HepG2 (cell line): ENCODE measurements around the gene CHD9. TPM values are rescaled to one million over a fixed set of nuclear protein-coding genes. Genes with fewer than 3 reads are reported as not detected.

Source experiments
- ATF7-NPFF ChIP-seq: sonication (generic); formaldehyde crosslinking; IDR thresholded peaks from 2 replicates; pipeline ENCODE4 v1.8.1; 2023; ENCODE audit warnings: mild to moderate bottlenecking, low read depth, missing genetic modification reagents, moderate library complexity
- FOXC1 ChIP-seq: sonication (generic); formaldehyde crosslinking; IDR thresholded peaks from 2 replicates; pipeline ENCODE4 v1.8.0; 2022; ENCODE audit warnings: mild to moderate bottlenecking, missing genetic modification reagents, borderline replicate concordance
- JARID2 ChIP-seq: sonication (generic); formaldehyde crosslinking; IDR thresholded peaks from 2 replicates; pipeline ENCODE4 v1.8.1; 2023; ENCODE audit warnings: missing genetic modification reagents, inconsistent platforms; ENCODE audit not compliant: insufficient replicate concordance
- KLF13 ChIP-seq: sonication (generic); formaldehyde crosslinking; IDR thresholded peaks from 2 replicates; pipeline ENCODE4 v1.4.0; 2020; ENCODE audit warnings: mild to moderate bottlenecking, missing genetic modification reagents
- KLF16 ChIP-seq, 2 experiments: sonication (generic) in 1 of 2; formaldehyde crosslinking in 1 of 2; IDR thresholded peaks; 2 replicates each; pipeline versions ENCODE4 v1.6.1 to v1.8.0; 2016 to 2023; ENCODE audit warnings: missing genetic modification reagents in 2 of 2, missing compliant biosample characterization in 1 of 2
- MBNL3 ChIP-seq: fragments of 250-450 bp; sonication (Bioruptor Pico); conservative IDR thresholded peaks from 2 replicates; pipeline ENCODE4 v1.8.0; 2022; ENCODE audit warnings: mild to moderate bottlenecking, inconsistent platforms
- PHB2 ChIP-seq: fragments of 450-650 bp; IDR thresholded peaks from 2 replicates; pipeline ENCODE4 v1.6.1; 2018; ENCODE audit not compliant: partially characterized antibody
- PHF5A ChIP-seq: IDR thresholded peaks from one replicate; pipeline ENCODE4 v1.6.1; 2018; ENCODE audit warnings: low read depth, missing genetic modification reagents; ENCODE audit not compliant: unreplicated experiment
- POGZ ChIP-seq: sonication (generic); formaldehyde crosslinking; IDR thresholded peaks from 2 replicates; pipeline ENCODE4 v1.4.0; 2020; ENCODE audit warnings: mild to moderate bottlenecking, missing genetic modification reagents
- SMARCE1 ChIP-seq: fragments of 450-650 bp; IDR thresholded peaks from 2 replicates; pipeline ENCODE4 v1.6.1; 2017; ENCODE audit warnings: borderline replicate concordance
- TIGD3 ChIP-seq: sonication (generic); formaldehyde crosslinking; IDR thresholded peaks from 2 replicates; pipeline ENCODE4 v1.5.1; 2020; ENCODE audit warnings: mild to moderate bottlenecking, missing genetic modification reagents, borderline replicate concordance
- ZNF367 ChIP-seq: sonication (generic); formaldehyde crosslinking; IDR thresholded peaks from 2 replicates; pipeline ENCODE4 v1.4.0; 2020; ENCODE audit warnings: missing genetic modification reagents, borderline replicate concordance
- ZNF616 ChIP-seq: sonication (generic); formaldehyde crosslinking; IDR thresholded peaks from 2 replicates; pipeline ENCODE4 v1.5.0; 2020; ENCODE audit warnings: low read depth, mild to moderate bottlenecking, missing genetic modification reagents
- ZNF816 ChIP-seq: sonication (generic); formaldehyde crosslinking; IDR thresholded peaks from 2 replicates; pipeline ENCODE4 v1.8.0; 2022; ENCODE audit warnings: missing genetic modification reagents, mild to moderate bottlenecking, borderline replicate concordance
- ZNF891 ChIP-seq: sonication (generic); formaldehyde crosslinking; IDR thresholded peaks from 2 replicates; pipeline ENCODE4 v1.5.0; 2020; ENCODE audit warnings: mild to moderate bottlenecking, missing genetic modification reagents
- polyA plus RNA-seq, 8 experiments: library from polyadenylated mRNA; depleted of rRNA in 3 of 8; stranded (reverse) in 7 of 8; unstranded in 1 of 8; fragments of >200 nt; fragmentation: Illumina TruSeq in 4 of 8; extraction: Trizol in 4 of 8; gene quantifications; 2 replicates each; pipeline versions ENCODE4 v1.2.1 to v1.2.3, GENCODE V29; 2011 to 2016; ENCODE audit warnings: low read depth in 4 of 8, missing spikeins in 1 of 8, mixed read lengths in 1 of 8; ENCODE audit not compliant: insufficient read depth in 1 of 8
- total RNA-seq, 5 experiments: library from RNA; depleted of rRNA; stranded (reverse); fragments of >200 nt; fragmentation: Illumina TruSeq; extraction: Trizol; gene quantifications; 2 replicates each; pipeline ENCODE4 v1.2.3, GENCODE V29; 2016; ENCODE audit warnings: low read depth in 1 of 5
- TF ChIP-seq, protein P1 (sequence below): sonication (generic); formaldehyde crosslinking; IDR thresholded peaks from 2 replicates; pipeline ENCODE4 v1.8.1; 2023; ENCODE audit warnings: mild to moderate bottlenecking, inconsistent platforms, moderate library complexity, missing genetic modification reagents, borderline replicate concordance
- TF ChIP-seq, protein P2 (sequence below): sonication (generic); formaldehyde crosslinking; IDR thresholded peaks from 2 replicates; pipeline ENCODE4 v1.5.1; 2020; ENCODE audit warnings: missing genetic modification reagents, mild to moderate bottlenecking, borderline replicate concordance
- TF ChIP-seq, protein P3 (sequence below), 2 experiments: sonication (generic) in 1 of 2; formaldehyde crosslinking in 1 of 2; IDR thresholded peaks; 2 replicates each; pipeline versions ENCODE4 v1.4.0 to v1.6.1; 2018 to 2020; ENCODE audit warnings: missing genetic modification reagents in 2 of 2, borderline replicate concordance in 1 of 2, low read depth in 1 of 2, mild to moderate bottlenecking in 1 of 2, missing biosample characterization in 1 of 2
- TF ChIP-seq, protein P4 (sequence below): sonication (generic); formaldehyde crosslinking; IDR thresholded peaks from 2 replicates; pipeline ENCODE4 v1.5.0; 2020; ENCODE audit warnings: missing genetic modification reagents

The CHD9 gene
- total and polyA plus RNA-seq, 2 of the 13 experiments (the other 11 are each of a cell fraction or from before 2014, with no cell fraction given), result 23.4 to 27.7 TPM

DNA sequence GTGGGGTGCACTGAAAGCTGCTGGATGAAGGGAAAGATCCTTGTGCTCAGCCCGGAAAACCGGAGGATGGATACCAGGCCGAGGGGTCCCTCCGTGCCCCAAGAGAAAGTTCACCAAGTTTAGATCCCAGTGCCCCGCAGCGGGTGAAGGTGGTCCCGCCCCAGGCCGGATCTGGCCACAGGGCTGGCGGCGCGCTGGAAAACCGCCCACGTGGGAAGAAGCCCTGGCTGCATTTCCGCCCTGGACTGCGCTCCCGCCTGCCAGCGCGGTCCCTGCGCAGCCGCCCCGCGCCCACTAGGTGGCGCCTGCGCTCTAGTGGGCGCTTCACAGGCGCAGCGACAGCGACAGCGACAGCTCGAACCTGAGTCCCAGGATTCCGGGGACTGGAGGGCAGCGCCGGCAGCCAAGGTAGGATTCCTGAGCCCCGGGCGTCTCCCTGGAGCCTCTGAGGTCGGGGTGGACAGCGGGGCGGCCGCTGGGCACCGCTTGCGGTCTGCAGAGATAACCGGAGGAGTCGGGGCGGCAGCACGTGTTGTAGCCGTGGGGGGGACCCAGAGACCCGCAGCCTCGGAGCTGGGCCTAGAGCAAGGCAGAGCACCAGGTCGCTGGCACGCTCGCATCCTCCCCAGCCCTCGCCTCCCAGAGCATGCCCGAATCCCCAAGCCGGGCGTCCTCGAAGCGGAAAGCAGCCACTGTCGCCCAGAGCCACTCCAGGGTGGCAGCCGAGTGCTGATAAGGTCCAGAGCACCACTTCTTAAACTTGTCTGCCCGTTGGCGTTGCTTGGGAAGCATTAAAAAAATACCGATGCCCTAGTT, at the start of gene CHD9 (continued):
- TF ChIP-seq PHF5A (CRISPR knock-in tag) (peak; percentile 34), TIGD3 (peak; percentile 91), SMARCE1 (no peak), POGZ (CRISPR knock-in tag) (peak; percentile 96), ZNF616 (peak; percentile 76; the same call in 1 of the 2 replicates), ZNF367 (CRISPR knock-in tag) (no peak), JARID2 (CRISPR knock-in tag) (peak; percentile 88), ATF7-NPFF (peak; percentile 99), KLF13 (peak; percentile 66; the same call in 1 of the 2 replicates), ZNF891 (CRISPR knock-in tag) (peak; percentile 93), MBNL3 (CRISPR knock-in tag) (no peak), KLF16 (CRISPR knock-in tag; IDR thresholded peaks at IDR 0.05) (peak; percentile 79 to 96; a peak in 3 of 4 replicates), FOXC1 (CRISPR knock-in tag) (peak; percentile 88; the same call in 1 of the 2 replicates), PHB2 (no peak), ZNF816 (CRISPR knock-in tag) (peak; percentile 93)
- TF ChIP-seq, protein P1, sequence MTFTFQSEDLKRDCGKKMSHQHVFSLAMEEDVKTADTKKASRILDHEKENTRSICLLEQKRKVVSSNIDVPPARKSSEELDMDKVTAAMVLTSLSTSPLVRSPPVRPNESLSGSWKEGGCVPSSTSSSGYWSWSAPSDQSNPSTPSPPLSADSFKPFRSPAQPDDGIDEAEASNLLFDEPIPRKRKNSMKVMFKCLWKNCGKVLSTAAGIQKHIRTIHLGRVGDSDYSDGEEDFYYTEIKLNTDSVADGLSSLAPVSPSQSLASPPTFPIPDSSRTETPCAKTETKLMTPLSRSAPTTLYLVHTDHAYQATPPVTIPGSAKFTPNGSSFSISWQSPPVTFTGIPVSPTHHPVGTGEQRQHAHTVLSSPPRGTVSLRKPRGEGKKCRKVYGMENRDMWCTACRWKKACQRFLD (CRISPR knock-in tag), result peak; percentile 92; the same call in 1 of the 2 replicates
- TF ChIP-seq, protein P2, sequence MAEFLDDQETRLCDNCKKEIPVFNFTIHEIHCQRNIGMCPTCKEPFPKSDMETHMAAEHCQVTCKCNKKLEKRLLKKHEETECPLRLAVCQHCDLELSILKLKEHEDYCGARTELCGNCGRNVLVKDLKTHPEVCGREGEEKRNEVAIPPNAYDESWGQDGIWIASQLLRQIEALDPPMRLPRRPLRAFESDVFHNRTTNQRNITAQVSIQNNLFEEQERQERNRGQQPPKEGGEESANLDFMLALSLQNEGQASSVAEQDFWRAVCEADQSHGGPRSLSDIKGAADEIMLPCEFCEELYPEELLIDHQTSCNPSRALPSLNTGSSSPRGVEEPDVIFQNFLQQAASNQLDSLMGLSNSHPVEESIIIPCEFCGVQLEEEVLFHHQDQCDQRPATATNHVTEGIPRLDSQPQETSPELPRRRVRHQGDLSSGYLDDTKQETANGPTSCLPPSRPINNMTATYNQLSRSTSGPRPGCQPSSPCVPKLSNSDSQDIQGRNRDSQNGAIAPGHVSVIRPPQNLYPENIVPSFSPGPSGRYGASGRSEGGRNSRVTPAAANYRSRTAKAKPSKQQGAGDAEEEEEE (CRISPR knock-in tag), result peak; percentile 96; the same call in 1 of the 2 replicates
- TF ChIP-seq, protein P3, sequence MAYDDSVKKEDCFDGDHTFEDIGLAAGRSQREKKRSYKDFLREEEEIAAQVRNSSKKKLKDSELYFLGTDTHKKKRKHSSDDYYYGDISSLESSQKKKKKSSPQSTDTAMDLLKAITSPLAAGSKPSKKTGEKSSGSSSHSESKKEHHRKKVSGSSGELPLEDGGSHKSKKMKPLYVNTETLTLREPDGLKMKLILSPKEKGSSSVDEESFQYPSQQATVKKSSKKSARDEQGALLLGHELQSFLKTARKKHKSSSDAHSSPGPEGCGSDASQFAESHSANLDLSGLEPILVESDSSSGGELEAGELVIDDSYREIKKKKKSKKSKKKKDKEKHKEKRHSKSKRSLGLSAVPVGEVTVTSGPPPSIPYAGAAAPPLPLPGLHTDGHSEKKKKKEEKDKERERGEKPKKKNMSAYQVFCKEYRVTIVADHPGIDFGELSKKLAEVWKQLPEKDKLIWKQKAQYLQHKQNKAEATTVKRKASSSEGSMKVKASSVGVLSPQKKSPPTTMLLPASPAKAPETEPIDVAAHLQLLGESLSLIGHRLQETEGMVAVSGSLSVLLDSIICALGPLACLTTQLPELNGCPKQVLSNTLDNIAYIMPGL (CRISPR knock-in tag; IDR thresholded peaks at IDR 0.05; ENCODE audit: borderline replicate concordance in 1 of 2, low read depth in 1 of 2), result peak; percentile 99
- TF ChIP-seq, protein P4, sequence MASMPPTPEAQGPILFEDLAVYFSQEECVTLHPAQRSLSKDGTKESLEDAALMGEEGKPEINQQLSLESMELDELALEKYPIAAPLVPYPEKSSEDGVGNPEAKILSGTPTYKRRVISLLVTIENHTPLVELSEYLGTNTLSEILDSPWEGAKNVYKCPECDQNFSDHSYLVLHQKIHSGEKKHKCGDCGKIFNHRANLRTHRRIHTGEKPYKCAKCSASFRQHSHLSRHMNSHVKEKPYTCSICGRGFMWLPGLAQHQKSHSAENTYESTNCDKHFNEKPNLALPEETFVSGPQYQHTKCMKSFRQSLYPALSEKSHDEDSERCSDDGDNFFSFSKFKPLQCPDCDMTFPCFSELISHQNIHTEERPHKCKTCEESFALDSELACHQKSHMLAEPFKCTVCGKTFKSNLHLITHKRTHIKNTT (CRISPR knock-in tag), result no peak
